ENCODE data around the gene ADGRD1. TPM values are rescaled to one million over a fixed set of nuclear protein-coding genes. Genes with fewer than 3 reads are reported as not detected.

Gene ADGRD1
- total RNA-seq, 1 donor from 2014 or later: 99.5 TPM

DNA sequence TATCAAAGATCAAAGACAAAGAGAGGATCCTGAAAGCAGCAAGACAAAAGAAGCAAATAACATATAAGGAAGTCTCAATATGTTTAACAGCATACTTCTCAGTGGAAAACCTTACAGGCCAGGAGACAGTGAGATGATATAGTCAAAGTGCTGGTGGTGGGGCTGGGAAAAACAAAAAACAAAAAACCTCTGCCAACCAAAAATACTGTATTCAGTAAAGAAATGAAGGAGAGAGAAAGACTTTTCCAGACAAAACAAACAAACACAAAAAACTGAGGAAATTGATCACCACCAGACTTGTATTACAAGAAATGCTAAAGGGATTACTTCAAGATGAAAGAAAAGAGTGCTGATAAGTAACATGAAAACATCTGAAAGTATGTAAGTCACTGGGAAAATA is 221.2 kb downstream of the ADGRD1 start:
- no peaks in the 10 kb centered on the region for H3K4me1 ChIP-seq
- no peaks in the 10 kb centered on the region for H3K36me3 ChIP-seq
- TF ChIP-seq CTCF (IDR thresholded peaks at IDR 0.05; ENCODE audit: borderline replicate concordance): no peak
- H3K4me3 ChIP-seq: no peak overlapping the region
- H3K27me3 ChIP-seq (ENCODE audit: low read depth): peaks cover 52% of the 10 kb centered on the region
- no peak overlapping the region for H3K27ac ChIP-seq (replicated peaks)
- intact Hi-C loops (cut with micrococcal nuclease): no loop called here
- DNase-seq: no peak
- H3K9me3 ChIP-seq (replicated peaks): peaks cover 45% of the 10 kb centered on the region

DNA sequence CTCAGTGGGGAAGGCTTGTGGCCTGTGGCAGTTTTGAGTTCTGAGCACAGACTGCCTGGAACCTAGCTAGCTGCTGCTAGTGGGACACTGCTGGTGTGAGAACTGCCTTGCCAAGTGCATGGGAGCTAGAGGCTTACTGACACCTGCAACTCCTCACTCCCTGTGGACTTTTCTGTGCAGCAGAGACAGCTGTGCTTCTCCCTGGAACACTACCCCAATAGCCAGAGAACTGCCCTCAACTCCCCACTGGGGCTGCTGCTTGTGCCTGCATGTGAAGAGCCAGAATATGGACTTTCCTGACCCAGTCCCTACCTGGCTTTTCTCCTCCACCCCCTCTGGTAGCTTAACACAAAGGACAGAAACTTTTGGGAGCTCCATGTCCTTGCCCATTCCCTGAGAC is 222.6 kb downstream of the ADGRD1 start:
- peaks cover 45% of the 10 kb centered on the region for H3K27me3 ChIP-seq (ENCODE audit: low read depth)
- no peak overlapping the region for H3K27ac ChIP-seq (replicated peaks)
- no peak overlapping the region for H3K4me3 ChIP-seq
- intact Hi-C loops (cut with micrococcal nuclease): no loop called here
- no peak for DNase-seq
- peaks cover 45% of the 10 kb centered on the region for H3K9me3 ChIP-seq (replicated peaks)
- H3K4me1 ChIP-seq: no peaks in the 10 kb centered on the region
- no peaks in the 10 kb centered on the region for H3K36me3 ChIP-seq
- TF ChIP-seq CTCF (IDR thresholded peaks at IDR 0.05; ENCODE audit: borderline replicate concordance): no peak

DNA sequence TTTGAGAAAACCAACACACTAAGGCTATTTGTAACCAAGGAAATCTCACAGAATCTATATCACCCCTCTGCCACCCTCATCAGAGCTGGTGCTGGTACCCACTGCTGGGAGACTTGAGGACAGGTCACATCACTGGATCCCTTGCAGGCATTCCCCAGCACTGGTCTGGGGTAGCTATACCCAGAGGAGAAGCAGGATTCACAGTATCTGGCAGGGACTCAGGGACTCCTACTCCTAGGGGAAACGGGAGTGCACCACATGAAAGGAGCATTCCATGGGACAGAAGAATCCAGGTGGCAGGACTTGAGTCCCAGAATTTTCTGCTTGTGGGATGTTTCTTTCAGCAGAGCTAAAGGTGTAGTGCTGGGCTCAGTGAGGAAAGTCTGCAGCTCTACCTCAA is 223.2 kb downstream of the ADGRD1 start:
- no peak for DNase-seq
- H3K36me3 ChIP-seq: no peaks in the 10 kb centered on the region
- no peak overlapping the region for H3K4me3 ChIP-seq
- H3K4me1 ChIP-seq: no peaks in the 10 kb centered on the region
- TF ChIP-seq CTCF (IDR thresholded peaks at IDR 0.05; ENCODE audit: borderline replicate concordance): no peak
- peaks cover 43% of the 10 kb centered on the region for H3K27me3 ChIP-seq (ENCODE audit: low read depth)
- intact Hi-C loops (cut with micrococcal nuclease): no loop called here
- H3K27ac ChIP-seq (replicated peaks): no peak overlapping the region
- H3K9me3 ChIP-seq (replicated peaks): peaks cover 45% of the 10 kb centered on the region

DNA sequence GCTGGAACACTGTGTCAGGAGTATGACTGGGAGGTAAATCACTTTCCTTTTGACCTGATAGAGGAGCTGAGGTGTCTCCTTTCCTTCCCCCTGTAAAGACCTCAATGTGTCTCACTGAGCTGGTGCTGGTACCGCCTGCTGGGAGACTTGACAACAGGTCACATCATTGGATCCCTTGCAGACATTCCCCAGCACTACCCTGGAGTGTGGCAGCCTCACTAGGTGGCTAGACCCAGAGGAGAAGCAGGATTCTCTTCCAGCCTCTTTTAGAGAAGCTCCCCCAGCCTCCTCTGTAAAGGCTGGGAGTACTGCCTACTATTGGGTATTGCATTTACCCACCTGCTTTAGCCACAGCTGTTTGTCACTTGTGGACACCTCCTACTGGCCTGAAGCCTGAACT is 223.9 kb downstream of the ADGRD1 start:
- intact Hi-C loops (cut with micrococcal nuclease): no loop called here
- DNase-seq: no peak
- Histone ChIP-seq H3K27me3 (ENCODE audit: low read depth) (peaks cover 43% of the 10 kb centered on the region), H3K4me3 (no peak overlapping the region), H3K36me3 (no peaks in the 10 kb centered on the region), H3K4me1 (no peaks in the 10 kb centered on the region), H3K9me3 (replicated peaks) (peaks cover 45% of the 10 kb centered on the region), H3K27ac (replicated peaks) (no peak overlapping the region)
- TF ChIP-seq CTCF (IDR thresholded peaks at IDR 0.05; ENCODE audit: borderline replicate concordance): no peak

DNA sequence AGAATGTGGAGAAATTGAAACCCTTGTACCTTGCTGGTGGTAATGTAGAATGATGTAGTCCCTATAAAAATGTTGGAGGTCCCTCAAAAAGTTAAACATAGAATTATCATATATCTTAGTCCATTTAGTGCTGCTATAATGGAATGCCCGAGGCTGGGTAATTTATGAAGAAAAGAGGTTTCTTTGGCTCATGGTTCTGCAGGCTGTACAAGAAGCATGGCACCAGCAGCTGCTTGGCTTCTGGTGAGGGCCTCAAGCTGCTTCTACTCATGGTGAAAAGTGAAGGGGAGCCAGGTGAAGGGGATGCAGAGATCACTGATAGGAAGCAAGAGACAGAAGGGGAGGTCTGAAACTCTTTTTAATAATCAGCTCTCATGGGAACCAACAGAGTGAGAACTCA is 233.9 kb downstream of the ADGRD1 start:
- Histone ChIP-seq H3K9me3 (replicated peaks) (peaks cover 16% of the 10 kb centered on the region), H3K4me3 (no peak overlapping the region), H3K4me1 (no peaks in the 10 kb centered on the region), H3K36me3 (no peaks in the 10 kb centered on the region), H3K27me3 (ENCODE audit: low read depth) (peaks cover 3% of the 10 kb centered on the region), H3K27ac (replicated peaks) (no peak overlapping the region)
- DNase-seq: no peak
- TF ChIP-seq CTCF (IDR thresholded peaks at IDR 0.05; ENCODE audit: borderline replicate concordance): no peak
- intact Hi-C loops (cut with micrococcal nuclease): no loop called here

All from left ventricle myocardium inferior (tissue), 1 donor.